GM06990 (cell line): ENCODE data around the gene C1orf210.

Experiments
- DNase-seq: peaks from one replicate; pipeline ENCODE4 v3.0.0-alpha.2; 2011; ENCODE audit not compliant: insufficient read length; ENCODE audit errors: extremely low read depth
- H3K27me3 ChIP-seq: replicated peaks from 2 replicates; pipeline ENCODE4 v1.6.0; 2011; ENCODE audit warnings: low read length; ENCODE audit not compliant: control insufficient read depth, insufficient read depth
- H3K36me3 ChIP-seq: 2 replicates; pipeline ENCODE4 v1.5.1; 2011; ENCODE audit warnings: low read length; ENCODE audit not compliant: control insufficient read depth, insufficient read depth
- H3K4me3 ChIP-seq: replicated peaks from 2 replicates; pipeline ENCODE4 v1.5.1; 2011; ENCODE audit warnings: low read depth, mild to moderate bottlenecking, control low read depth, low read length
- CTCF ChIP-seq: IDR thresholded peaks from 2 replicates; pipeline ENCODE4 v1.5.1; 2011; ENCODE audit warnings: low read length, control low read depth, mild to moderate bottlenecking, inconsistent platforms; ENCODE audit not compliant: insufficient read depth, poor library complexity, severe bottlenecking

The C1orf210 gene

GRCh38 chr1:43309405-43310025, 24.1 kb upstream of the C1orf210 start:
- TF ChIP-seq CTCF = no peak
- Histone ChIP-seq H3K36me3 (no peaks in the 10 kb centered on the region), H3K4me3 (no peak overlapping the region), H3K27me3 (no peaks in the 10 kb centered on the region; the same call in 1 of the 2 replicates)
- no peak for DNase-seq

- Histone ChIP-seq H3K27me3 (no peaks in the 10 kb centered on the region; the same call in 1 of the 2 replicates), H3K4me3 (no peak overlapping the region), H3K36me3 (no peaks in the 10 kb centered on the region)
- no peak for TF ChIP-seq CTCF
- DNase-seq = no peak
Measured at GRCh38 chr1:43308635-43309404, 23.4 kb upstream of the C1orf210 start.

GRCh38 chr1:43307458-43308158, 22.2 kb upstream of the C1orf210 start:
- Histone ChIP-seq H3K27me3 (no peaks in the 10 kb centered on the region; the same call in 1 of the 2 replicates), H3K4me3 (no peak overlapping the region), H3K36me3 (no peaks in the 10 kb centered on the region)
- DNase-seq = no peak
- no peak for TF ChIP-seq CTCF

GRCh38 chr1:43306688-43307457, 21.5 kb upstream of the C1orf210 start:
- Histone ChIP-seq H3K36me3 (no peaks in the 10 kb centered on the region), H3K27me3 (no peaks in the 10 kb centered on the region; the same call in 1 of the 2 replicates), H3K4me3 (no peak overlapping the region)
- no peak for DNase-seq
- TF ChIP-seq CTCF = no peak

- no peak for TF ChIP-seq CTCF
- no peaks in the 10 kb centered on the region; the same call in 1 of the 2 replicates for H3K27me3 ChIP-seq
- H3K4me3 ChIP-seq = no peak overlapping the region
- H3K36me3 ChIP-seq = no peaks in the 10 kb centered on the region
- DNase-seq = no peak
Measured at GRCh38 chr1:43305926-43306687, 20.7 kb upstream of the C1orf210 start.
